ENCODE measurements around the gene CNNM1. TPM values are rescaled to one million over a fixed set of nuclear protein-coding genes. Genes with fewer than 3 reads are reported as not detected.

Gene CNNM1
- total and polyA plus RNA-seq, 9 of the 15 experiments (the other 6 are each of a cell fraction or from before 2014, with no cell fraction given): not detected

GRCh38 chr10:99427566-99428190 is 98.5 kb downstream of the CNNM1 start:
- no peak overlapping the region for H3K9ac ChIP-seq (ENCODE audit: insufficient read depth in 1 of 2, low read depth in 2 of 2, low read length in 2 of 2)
- H3K27me3 ChIP-seq (ENCODE audit: control insufficient read depth in 2 of 2, insufficient read depth in 2 of 2, low read length in 2 of 2): no peaks in the 10 kb centered on the region
- in situ Hi-C loops (cut with MboI): loop anchor here (25.0 kb wide), 1 partner anchor 285 kb away; no protein-coding TSS in a partner anchor
- peak overlapping the region; percentile 37; the same call in 1 of the 2 replicates for H3K4me2 ChIP-seq (ENCODE audit: insufficient read depth, low read length)
- TF ChIP-seq SMAD3 (CRISPR knock-in tag; conservative IDR thresholded peaks at IDR 0.05): no peak
- TF ChIP-seq RBFOX2 (IDR thresholded peaks at IDR 0.05; ENCODE audit: low read depth, low read length): peak; percentile 39; the same call in 1 of the 2 replicates
- ATAC-seq: no peak
- H3K79me2 ChIP-seq (ENCODE audit: control insufficient read depth, insufficient read depth, low read length): peaks cover 94% of the 10 kb centered on the region
- 70% methylated on average over 4 of the region's 4 CpGs for WGBS (ENCODE audit: insufficient coverage, low coverage, missing lambda C conversion rate)
- no peak for DNase-seq (ENCODE audit: extremely low read depth in 1 of 4, low spot score in 3 of 4)
- CTCF ChIA-PET (ENCODE audit: low intra/inter-chr PET ratio): no interaction called here
- intact Hi-C loops (cut with micrococcal nuclease): no loop called here
- no peaks in the 10 kb centered on the region for H3K9me3 ChIP-seq (replicated peaks; ENCODE audit: control insufficient read depth, insufficient read depth, low read depth, low read length)
- peaks cover 5 to 6% of the 10 kb centered on the region in 2 experiments; a peak in 3 of 5 replicates for H3K4me1 ChIP-seq (replicated peaks in 1 of 2; ENCODE audit: control insufficient read depth in 2 of 2, insufficient read depth in 2 of 2, low read length in 2 of 2)
- peaks cover 4% of the 10 kb centered on the region for H3K9me1 ChIP-seq (ENCODE audit: control insufficient read depth, insufficient read depth, low read length)
- H3K27ac ChIP-seq (ENCODE audit: extremely low read depth, low read depth, low read length): no peak overlapping the region; the same call in 2 of the 3 replicates
- no peak overlapping the region for H2AFZ ChIP-seq (ENCODE audit: low read depth, low read length)
- no peak for FAIRE-seq
- H3K36me3 ChIP-seq (ENCODE audit: control insufficient read depth, insufficient read depth, low read length): peaks cover 53% of the 10 kb centered on the region; the same call in 2 of the 3 replicates
- BruUV-seq (replicated peaks): no TSS peak
- peaks cover 10% of the 10 kb centered on the region for H4K20me1 ChIP-seq (replicated peaks; ENCODE audit: control insufficient read depth, insufficient read depth, low read length)
- no peak overlapping the region for H3K4me3 ChIP-seq
- POLR2A ChIA-PET: interaction anchor here (0.6 to 3.7 kb wide), 7 partner anchors 8 to 567 kb away, joined by 3 to 23 read pairs (median 3); partner anchors contain the start of gene CUTC

GRCh38 chr10:99429517-99430095 is 100.5 kb downstream of the CNNM1 start:
- Histone ChIP-seq H3K9ac (ENCODE audit: insufficient read depth in 1 of 2, low read depth in 2 of 2, low read length in 2 of 2) (peak overlapping the region; percentile 92 to 98; a peak in 3 of 4 replicates), H3K79me2 (ENCODE audit: control insufficient read depth, insufficient read depth, low read length) (peaks cover 85% of the 10 kb centered on the region)
- TF ChIP-seq SIN3A (IDR thresholded peaks at IDR 0.05; ENCODE audit: borderline replicate concordance in 2 of 2, control insufficient read depth in 1 of 2, low read depth in 2 of 2, low read length in 2 of 2) (0 out of 4 replicates have a peak, but pooled peaks of 1 of the 2 experiments have one; percentile 7), HDAC1 (IDR thresholded peaks at IDR 0.05) (no peak), MEIS2 (IDR thresholded peaks at IDR 0.05; ENCODE audit: partially characterized antibody) (peak; percentile 6), NR1H2 (CRISPR knock-in tag; IDR thresholded peaks at IDR 0.05) (0 out of 2 replicates have a peak, but pooled peaks have one; percentile 30)

More at GRCh38 chr10:99429517-99430095, 100.5 kb downstream of the CNNM1 start:
- TSS peak; percentile 45 for BruUV-seq (replicated peaks)
- Histone ChIP-seq H3K36me3 (ENCODE audit: control insufficient read depth, insufficient read depth, low read length) (peaks cover 36% of the 10 kb centered on the region; the same call in 2 of the 3 replicates), H3K4me3 (peak overlapping the region; percentile 95), H3K9me1 (ENCODE audit: control insufficient read depth, insufficient read depth, low read length) (peaks cover 8% of the 10 kb centered on the region), H3K27me3 (ENCODE audit: control insufficient read depth in 2 of 2, insufficient read depth in 2 of 2, low read length in 2 of 2) (no peaks in the 10 kb centered on the region), H3K4me1 (replicated peaks in 1 of 2; ENCODE audit: control insufficient read depth in 2 of 2, insufficient read depth in 2 of 2, low read length in 2 of 2) (peaks cover 5 to 16% of the 10 kb centered on the region in 2 experiments; a peak in 3 of 5 replicates), H4K20me1 (replicated peaks; ENCODE audit: control insufficient read depth, insufficient read depth, low read length) (peaks cover 10% of the 10 kb centered on the region), H3K4me2 (ENCODE audit: insufficient read depth, low read length) (peak overlapping the region; percentile 97), H3K9me3 (replicated peaks; ENCODE audit: control insufficient read depth, insufficient read depth, low read depth, low read length) (no peaks in the 10 kb centered on the region), H2AFZ (ENCODE audit: low read depth, low read length) (no peak overlapping the region), H3K27ac (ENCODE audit: extremely low read depth, low read depth, low read length) (peak overlapping the region; percentile 97)
- FAIRE-seq (no peak), DNase-seq (ENCODE audit: extremely low read depth in 1 of 4, low spot score in 3 of 4) (no peak), ATAC-seq (no peak)
- intact Hi-C loops (cut with micrococcal nuclease) (loop anchor here (2.0 to 10.0 kb wide), 2 partner anchors 191 to 285 kb away; partner anchors contain the start of gene SLC25A28), in situ Hi-C loops (cut with MboI) (loop anchor here (5.0 to 25.0 kb wide), 2 partner anchors 183 to 283 kb away; no protein-coding TSS in a partner anchor)
- 2% methylated on average over 6 of the region's 6 CpGs for WGBS (ENCODE audit: insufficient coverage, low coverage, missing lambda C conversion rate)
- ChIA-PET POLR2A (interaction anchor here (0.8 to 3.7 kb wide), 9 partner anchors 10 to 303 kb away, joined by 4 to 23 read pairs (median 6); partner anchors contain the start of genes COX15, CUTC, ENTPD7 and SLC25A28), CTCF (ENCODE audit: low intra/inter-chr PET ratio) (no interaction called here)
